GM19240 (cell line): ENCODE results near the gene KRTAP5-5.
A peak's percentile ranks its signal among the peaks of the same experiment; 100 is the strongest.
"Not testable (repeated sequence)": the region's sequence is repeated elsewhere in the genome, so short reads cannot be mapped to it uniquely, and the experiment has no call there.

Source experiments
- DNase-seq: peaks from one replicate; pipeline ENCODE4 v3.0.0; 2011; ENCODE audit warnings: low spot score; ENCODE audit not compliant: insufficient read length

Gene KRTAP5-5

GRCh38 chr11:1629326-1630185 lies at the start of gene KRTAP5-5:
Gene KRTAP5-5 (plus strand): TSS chr11:1629775. CDS start chr11:1629841, 66 bp downstream.
- DNase-seq = no peak

- no peak for DNase-seq
Measured at GRCh38 chr11:1581976-1582375, 47.6 kb upstream of the KRTAP5-5 start.

GRCh38 chr11:1582909-1583308 lies 46.7 kb upstream of the KRTAP5-5 start:
- not testable (repeated sequence) for DNase-seq

GRCh38 chr11:1584661-1585370 lies 44.8 kb upstream of the KRTAP5-5 start, which contains the start of gene KRTAP5-1:
Gene KRTAP5-1 (minus strand): TSS chr11:1585283. CDS start chr11:1585249, 34 bp downstream.
- DNase-seq = not testable (repeated sequence)

- DNase-seq = no peak
Measured at GRCh38 chr11:1586699-1587098, 42.9 kb upstream of the KRTAP5-5 start.

GRCh38 chr11:1589191-1589963 lies 40.2 kb upstream of the KRTAP5-5 start:
- not testable (repeated sequence) for DNase-seq

GRCh38 chr11:1589996-1590395 lies 39.6 kb upstream of the KRTAP5-5 start:
- DNase-seq = no peak

GRCh38 chr11:1592628-1593027 lies 36.9 kb upstream of the KRTAP5-5 start:
- DNase-seq = no peak

GRCh38 chr11:1595994-1596575 lies 33.5 kb upstream of the KRTAP5-5 start:
- DNase-seq = not testable (repeated sequence)

GRCh38 chr11:1596576-1597121 lies 32.9 kb upstream of the KRTAP5-5 start:
- not testable (repeated sequence) for DNase-seq

GRCh38 chr11:1597331-1597993 lies 32.1 kb upstream of the KRTAP5-5 start:
- DNase-seq = no peak

GRCh38 chr11:1597994-1598380 lies 31.6 kb upstream of the KRTAP5-5 start, which contains the start of gene KRTAP5-2:
Gene KRTAP5-2 (minus strand): TSS chr11:1598294. CDS start chr11:1598250, 44 bp downstream.
- no peak for DNase-seq

- DNase-seq = not testable (repeated sequence)
Measured at GRCh38 chr11:1598406-1598805, 31.2 kb upstream of the KRTAP5-5 start.

- no peak for DNase-seq
Measured at GRCh38 chr11:1598816-1599215, 30.8 kb upstream of the KRTAP5-5 start.

- no peak for DNase-seq
Measured at GRCh38 chr11:1600626-1601025, 28.9 kb upstream of the KRTAP5-5 start.

- DNase-seq = not testable (repeated sequence)
Measured at GRCh38 chr11:1601663-1602062, 27.9 kb upstream of the KRTAP5-5 start.

GRCh38 chr11:1603629-1604028 lies 25.9 kb upstream of the KRTAP5-5 start:
- no peak for DNase-seq

GRCh38 chr11:1604181-1604580 lies 25.4 kb upstream of the KRTAP5-5 start:
- no peak for DNase-seq

- no peak for DNase-seq
Measured at GRCh38 chr11:1604711-1605110, 24.9 kb upstream of the KRTAP5-5 start.

- peak; percentile 63 for DNase-seq
Measured at GRCh38 chr11:1605923-1606322, 23.7 kb upstream of the KRTAP5-5 start.
